ENCODE measurements around the gene RPL13.

GRCh38 chr16:89584768-89585549, 24.5 kb downstream of the RPL13 start:
- TF ChIP-seq CTCF (IDR thresholded peaks at IDR 0.05; ENCODE audit: low read depth, low read length, missing input control) (no peak), RAD21 (IDR thresholded peaks at IDR 0.05) (no peak), GABPA (IDR thresholded peaks at IDR 0.05 in 1 of 2, conservative IDR thresholded peaks at IDR 0.05 in 1 of 2) (no peak), SP1 (IDR thresholded peaks at IDR 0.05) (no peak)
- TF ChIP-seq, protein P1, sequence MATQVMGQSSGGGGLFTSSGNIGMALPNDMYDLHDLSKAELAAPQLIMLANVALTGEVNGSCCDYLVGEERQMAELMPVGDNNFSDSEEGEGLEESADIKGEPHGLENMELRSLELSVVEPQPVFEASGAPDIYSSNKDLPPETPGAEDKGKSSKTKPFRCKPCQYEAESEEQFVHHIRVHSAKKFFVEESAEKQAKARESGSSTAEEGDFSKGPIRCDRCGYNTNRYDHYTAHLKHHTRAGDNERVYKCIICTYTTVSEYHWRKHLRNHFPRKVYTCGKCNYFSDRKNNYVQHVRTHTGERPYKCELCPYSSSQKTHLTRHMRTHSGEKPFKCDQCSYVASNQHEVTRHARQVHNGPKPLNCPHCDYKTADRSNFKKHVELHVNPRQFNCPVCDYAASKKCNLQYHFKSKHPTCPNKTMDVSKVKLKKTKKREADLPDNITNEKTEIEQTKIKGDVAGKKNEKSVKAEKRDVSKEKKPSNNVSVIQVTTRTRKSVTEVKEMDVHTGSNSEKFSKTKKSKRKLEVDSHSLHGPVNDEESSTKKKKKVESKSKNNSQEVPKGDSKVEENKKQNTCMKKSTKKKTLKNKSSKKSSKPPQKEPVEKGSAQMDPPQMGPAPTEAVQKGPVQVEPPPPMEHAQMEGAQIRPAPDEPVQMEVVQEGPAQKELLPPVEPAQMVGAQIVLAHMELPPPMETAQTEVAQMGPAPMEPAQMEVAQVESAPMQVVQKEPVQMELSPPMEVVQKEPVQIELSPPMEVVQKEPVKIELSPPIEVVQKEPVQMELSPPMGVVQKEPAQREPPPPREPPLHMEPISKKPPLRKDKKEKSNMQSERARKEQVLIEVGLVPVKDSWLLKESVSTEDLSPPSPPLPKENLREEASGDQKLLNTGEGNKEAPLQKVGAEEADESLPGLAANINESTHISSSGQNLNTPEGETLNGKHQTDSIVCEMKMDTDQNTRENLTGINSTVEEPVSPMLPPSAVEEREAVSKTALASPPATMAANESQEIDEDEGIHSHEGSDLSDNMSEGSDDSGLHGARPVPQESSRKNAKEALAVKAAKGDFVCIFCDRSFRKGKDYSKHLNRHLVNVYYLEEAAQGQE (IDR thresholded peaks at IDR 0.05) = no peak
- TF ChIP-seq, protein P2, sequence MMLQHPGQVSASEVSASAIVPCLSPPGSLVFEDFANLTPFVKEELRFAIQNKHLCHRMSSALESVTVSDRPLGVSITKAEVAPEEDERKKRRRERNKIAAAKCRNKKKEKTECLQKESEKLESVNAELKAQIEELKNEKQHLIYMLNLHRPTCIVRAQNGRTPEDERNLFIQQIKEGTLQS (IDR thresholded peaks at IDR 0.05) = no peak
- TF ChIP-seq, protein P3, sequence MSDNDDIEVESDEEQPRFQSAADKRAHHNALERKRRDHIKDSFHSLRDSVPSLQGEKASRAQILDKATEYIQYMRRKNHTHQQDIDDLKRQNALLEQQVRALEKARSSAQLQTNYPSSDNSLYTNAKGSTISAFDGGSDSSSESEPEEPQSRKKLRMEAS (IDR thresholded peaks at IDR 0.05) = no peak
